Smooth muscle cell (in vitro differentiated cells): ENCODE measurements around the gene KIAA0825. TPM values are rescaled to one million over a fixed set of nuclear protein-coding genes. Genes with fewer than 3 reads are reported as not detected.
"Not testable (repeated sequence)": the region's sequence is repeated elsewhere in the genome, so short reads cannot be mapped to it uniquely, and the experiment has no call there.

ENCODE experiments used
- DNase-seq: peaks from one replicate; lab custom pipeline; 2025; ENCODE audit not compliant: unreplicated experiment; lab: John Stamatoyannopoulos, UW
- H2AFZ ChIP-seq: fragments of 200-600 bp; sonication (generic); 2 replicates; pipeline ENCODE4 v1.6.0; 2016; ENCODE audit warnings: antibody characterized with exemption, low read depth, mild to moderate bottlenecking
- H3F3A ChIP-seq: fragments of 200-600 bp; sonication (generic); 2 replicates; pipeline ENCODE4 v1.6.0; 2017; ENCODE audit warnings: antibody characterized with exemption, low read depth
- H3K27ac ChIP-seq: fragments of 200-600 bp; sonication (generic); 2 replicates; pipeline ENCODE4 v1.5.1; 2016; ENCODE audit warnings: low read depth, mild to moderate bottlenecking
- H3K27me3 ChIP-seq: fragments of 200-600 bp; sonication (generic); 2 replicates; pipeline ENCODE4 v1.6.1; 2016; ENCODE audit warnings: low read depth, mild to moderate bottlenecking
- H3K36me3 ChIP-seq: fragments of 200-600 bp; sonication (generic); 2 replicates; pipeline ENCODE4 v1.5.1; 2016; ENCODE audit warnings: low read depth
- H3K4me1 ChIP-seq: fragments of 200-600 bp; sonication (generic); 2 replicates; pipeline ENCODE4 v1.5.1; 2016; ENCODE audit warnings: low read depth
- H3K4me2 ChIP-seq: fragments of 200-600 bp; sonication (generic); 2 replicates; pipeline ENCODE4 v1.6.0; 2016; ENCODE audit warnings: mild to moderate bottlenecking
- H3K4me3 ChIP-seq: fragments of 200-600 bp; sonication (generic); 2 replicates; pipeline ENCODE4 v1.5.1; 2016; ENCODE audit warnings: mild to moderate bottlenecking
- H3K79me2 ChIP-seq: fragments of 200-600 bp; sonication (generic); 2 replicates; pipeline ENCODE4 v1.6.0; 2016; ENCODE audit warnings: low read depth, mild to moderate bottlenecking
- H3K9ac ChIP-seq: fragments of 200-600 bp; sonication (generic); 2 replicates; pipeline ENCODE4 v1.6.0; 2016; ENCODE audit warnings: low read depth
- H3K9me3 ChIP-seq: fragments of 200-600 bp; sonication (generic); replicated peaks from 2 replicates; pipeline ENCODE4 v1.5.1; 2016; ENCODE audit warnings: low read depth
- H4K20me1 ChIP-seq: fragments of 200-600 bp; sonication (generic); 2 replicates; pipeline ENCODE4 v1.6.0; 2016; ENCODE audit warnings: low read depth
- WGBS: methylation state at CpG from one replicate; pipeline ENCODE4 v1.1.7; 2016; ENCODE audit warnings: low lambda C conversion rate; 5-methylcytosine and 5-hydroxymethylcytosine counted together
- polyA plus RNA-seq: library from polyadenylated mRNA; unstranded; fragments of >200 nt; fragmentation: Nextera tagmentation; extraction: Ambion mirVana; gene quantifications from 2 replicates; pipeline ENCODE4 v1.2.1, GENCODE V29; 2016
- total RNA-seq: library from RNA; depleted of rRNA; stranded (reverse); fragments of >200 nt; gene quantifications from 2 replicates; pipeline ENCODE4 v1.2.3, GENCODE V29; 2014
- TF ChIP-seq, protein P1 (sequence below): fragments of 200-600 bp; sonication (generic); IDR thresholded peaks from 2 replicates; pipeline ENCODE4 v1.5.1; 2017; ENCODE audit warnings: borderline replicate concordance, mild to moderate bottlenecking, antibody characterized with exemption; ENCODE audit not compliant: insufficient read depth, poor library complexity, severe bottlenecking

KIAA0825 gene
- total and polyA plus RNA-seq, 2 experiments from 2014 or later: 1.3 to 3.1 TPM

DNA sequence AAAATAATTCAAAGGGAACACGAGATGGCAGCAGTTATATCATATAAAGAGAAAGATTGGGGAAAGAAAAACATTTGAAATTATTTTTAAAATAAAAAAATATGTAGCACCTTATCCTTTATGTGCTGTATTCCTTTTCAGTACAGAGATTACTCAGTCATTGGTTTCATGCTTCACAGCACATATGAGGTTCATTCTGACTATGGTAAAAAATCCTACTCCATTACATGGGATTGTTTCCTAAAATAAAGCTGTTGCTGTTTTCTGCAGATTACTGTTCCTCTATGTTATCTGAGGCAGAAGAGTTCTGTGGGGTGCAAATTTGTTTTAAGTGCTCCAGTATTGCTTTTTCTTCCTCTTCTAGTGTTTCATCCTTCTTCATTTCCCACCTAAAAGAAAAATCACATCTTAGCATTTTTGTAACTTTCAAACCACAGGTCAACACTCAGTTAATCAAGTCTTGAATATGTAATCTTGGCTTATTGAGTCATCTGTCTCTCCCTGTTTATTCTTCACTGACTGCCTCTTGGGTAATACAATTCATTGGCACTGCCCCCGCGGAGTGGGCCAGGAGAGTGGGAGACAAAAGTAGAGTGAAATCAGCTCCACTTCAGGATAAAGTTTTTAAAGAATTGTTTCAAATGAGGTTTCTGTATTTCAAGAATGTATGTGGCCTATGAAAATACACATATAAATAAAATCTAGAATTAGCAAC, 464.5 kb downstream of the KIAA0825 start:
- WGBS: 91% methylated on average over 3 of the region's 3 CpGs
- H3K9me3 ChIP-seq: no peaks in the 10 kb centered on the region
- no peaks in the 10 kb centered on the region for H3K36me3 ChIP-seq
- H3K4me1 ChIP-seq: peaks cover 4% of the 10 kb centered on the region
- H3K79me2 ChIP-seq: no peaks in the 10 kb centered on the region
- no peaks in the 10 kb centered on the region for H3F3A ChIP-seq
- no peak overlapping the region for H3K9ac ChIP-seq
- H3K27me3 ChIP-seq: no peaks in the 10 kb centered on the region
- TF ChIP-seq, protein P1, sequence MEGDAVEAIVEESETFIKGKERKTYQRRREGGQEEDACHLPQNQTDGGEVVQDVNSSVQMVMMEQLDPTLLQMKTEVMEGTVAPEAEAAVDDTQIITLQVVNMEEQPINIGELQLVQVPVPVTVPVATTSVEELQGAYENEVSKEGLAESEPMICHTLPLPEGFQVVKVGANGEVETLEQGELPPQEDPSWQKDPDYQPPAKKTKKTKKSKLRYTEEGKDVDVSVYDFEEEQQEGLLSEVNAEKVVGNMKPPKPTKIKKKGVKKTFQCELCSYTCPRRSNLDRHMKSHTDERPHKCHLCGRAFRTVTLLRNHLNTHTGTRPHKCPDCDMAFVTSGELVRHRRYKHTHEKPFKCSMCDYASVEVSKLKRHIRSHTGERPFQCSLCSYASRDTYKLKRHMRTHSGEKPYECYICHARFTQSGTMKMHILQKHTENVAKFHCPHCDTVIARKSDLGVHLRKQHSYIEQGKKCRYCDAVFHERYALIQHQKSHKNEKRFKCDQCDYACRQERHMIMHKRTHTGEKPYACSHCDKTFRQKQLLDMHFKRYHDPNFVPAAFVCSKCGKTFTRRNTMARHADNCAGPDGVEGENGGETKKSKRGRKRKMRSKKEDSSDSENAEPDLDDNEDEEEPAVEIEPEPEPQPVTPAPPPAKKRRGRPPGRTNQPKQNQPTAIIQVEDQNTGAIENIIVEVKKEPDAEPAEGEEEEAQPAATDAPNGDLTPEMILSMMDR: no peak
- H4K20me1 ChIP-seq: no peaks in the 10 kb centered on the region
- H3K27ac ChIP-seq: no peak overlapping the region
- no peak for DNase-seq
- H2AFZ ChIP-seq: no peak overlapping the region
- no peak overlapping the region for H3K4me3 ChIP-seq
- no peak overlapping the region for H3K4me2 ChIP-seq

DNA sequence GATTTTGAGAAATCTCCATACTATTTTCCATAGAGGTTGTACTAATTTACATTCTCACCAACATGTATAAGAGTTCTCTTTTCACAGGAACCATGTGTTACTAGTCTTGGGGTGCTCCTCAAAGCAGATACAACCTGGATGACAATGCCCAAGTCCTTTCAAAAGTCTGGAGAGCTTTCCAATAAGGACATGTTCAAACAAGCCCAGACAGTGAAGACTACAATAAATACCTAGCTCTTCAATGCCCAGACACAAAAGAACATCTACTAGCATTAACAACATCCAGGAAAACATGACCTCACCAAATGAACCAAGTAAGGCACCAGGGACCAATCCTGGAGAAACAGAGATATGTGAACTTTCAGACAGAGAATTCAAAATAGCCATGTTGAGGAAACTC, 474.8 kb downstream of the KIAA0825 start:
- not testable (repeated sequence) for H3K27me3 ChIP-seq, DNase-seq, H3K36me3 ChIP-seq, H3K4me2 ChIP-seq, H3K4me1 ChIP-seq, H3K9ac ChIP-seq, H3F3A ChIP-seq, H3K4me3 ChIP-seq, H3K27ac ChIP-seq, H4K20me1 ChIP-seq, H3K9me3 ChIP-seq, H3K79me2 ChIP-seq, H2AFZ ChIP-seq

DNA sequence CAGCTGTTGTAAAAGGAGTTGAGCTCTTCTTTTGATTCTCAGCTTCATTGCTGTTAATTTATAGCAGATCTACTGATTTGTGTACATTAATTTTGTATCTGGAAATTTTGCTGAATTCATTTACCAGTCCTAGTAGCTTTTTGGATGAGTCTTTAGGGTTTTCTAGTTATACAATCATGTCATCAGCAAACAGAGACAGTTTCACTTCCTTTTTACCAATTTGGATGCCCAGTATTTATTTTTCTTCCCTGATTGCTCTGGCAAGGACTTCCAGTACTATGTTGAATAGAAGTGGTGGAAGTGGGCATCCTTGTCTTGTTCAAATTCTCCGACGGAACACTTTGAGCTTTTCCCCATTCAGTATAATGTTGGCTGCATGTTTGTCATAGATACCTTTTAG, 478.1 kb downstream of the KIAA0825 start:
- WGBS: 100% methylated on average over 2 of the region's 2 CpGs
- DNase-seq: no peak
- no peaks in the 10 kb centered on the region for H3K79me2 ChIP-seq
- no peaks in the 10 kb centered on the region for H3K4me1 ChIP-seq
- no peak overlapping the region for H3K4me2 ChIP-seq
- H4K20me1 ChIP-seq: no peaks in the 10 kb centered on the region
- H2AFZ ChIP-seq: no peak overlapping the region
- TF ChIP-seq, protein P1: no peak
- no peak overlapping the region for H3K4me3 ChIP-seq
- H3F3A ChIP-seq: no peaks in the 10 kb centered on the region
- H3K27ac ChIP-seq: no peak overlapping the region
- H3K27me3 ChIP-seq: no peaks in the 10 kb centered on the region
- no peak overlapping the region for H3K9ac ChIP-seq
- no peaks in the 10 kb centered on the region for H3K9me3 ChIP-seq
- H3K36me3 ChIP-seq: no peaks in the 10 kb centered on the region

DNA sequence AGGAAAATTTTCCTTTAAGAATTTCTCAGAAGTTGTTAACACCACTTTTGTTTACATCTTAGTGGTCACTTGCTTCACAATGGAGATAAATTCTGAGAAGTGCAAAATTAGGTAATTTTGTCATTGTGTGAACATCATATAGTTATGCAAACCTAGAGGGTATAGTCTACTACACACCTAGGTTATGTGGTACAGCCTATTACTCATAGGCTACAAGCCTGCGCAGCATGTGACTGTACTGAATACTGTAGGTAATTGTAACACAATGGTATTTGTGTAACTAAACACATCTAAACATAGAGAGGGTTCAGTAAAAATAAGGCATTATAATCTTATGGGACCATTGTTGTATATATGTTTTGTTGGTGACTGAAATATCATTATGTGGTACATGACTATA, 488.3 kb downstream of the KIAA0825 start:
- WGBS: 53% methylated on average over 1 of the region's 1 CpG
- H3K79me2 ChIP-seq: no peaks in the 10 kb centered on the region
- TF ChIP-seq, protein P1: no peak

More for the DNA sequence above, 488.3 kb downstream of the KIAA0825 start:
- H3F3A ChIP-seq: no peaks in the 10 kb centered on the region
- no peak for DNase-seq
- H3K9me3 ChIP-seq: no peaks in the 10 kb centered on the region
- no peaks in the 10 kb centered on the region for H3K27me3 ChIP-seq
- H4K20me1 ChIP-seq: no peaks in the 10 kb centered on the region
- no peak overlapping the region for H3K4me3 ChIP-seq
- no peak overlapping the region for H3K9ac ChIP-seq
- H3K27ac ChIP-seq: no peak overlapping the region
- H3K36me3 ChIP-seq: no peaks in the 10 kb centered on the region
- H3K4me2 ChIP-seq: no peak overlapping the region
- no peaks in the 10 kb centered on the region for H3K4me1 ChIP-seq
- H2AFZ ChIP-seq: no peak overlapping the region
